ENCODE measurements around the gene RPL41.

The RPL41 gene

GRCh38 chr12:56137853-56138571 lies 21.6 kb downstream of the RPL41 start:
- TF ChIP-seq CTCF (conservative IDR thresholded peaks at IDR 0.05; ENCODE audit: low read depth, low read length), result no peak
- DNase-seq (ENCODE audit: low read depth), result no peak
- H3K4me3 ChIP-seq (ENCODE audit: low read length), result no peak overlapping the region

GRCh38 chr12:56141946-56142784 lies 25.7 kb downstream of the RPL41 start:
- no peak for DNase-seq (ENCODE audit: low read depth)
- H3K4me3 ChIP-seq (ENCODE audit: low read length), result no peak overlapping the region
- TF ChIP-seq CTCF (conservative IDR thresholded peaks at IDR 0.05; ENCODE audit: low read depth, low read length), result no peak

- H3K4me3 ChIP-seq (ENCODE audit: low read length), result no peak overlapping the region
- DNase-seq (ENCODE audit: low read depth), result no peak
- no peak for TF ChIP-seq CTCF (conservative IDR thresholded peaks at IDR 0.05; ENCODE audit: low read depth, low read length)
These were observed 26.8 kb downstream of the RPL41 start for GRCh38 chr12:56143217-56143616.

GRCh38 chr12:56143870-56144269 lies 27.4 kb downstream of the RPL41 start:
- no peak for TF ChIP-seq CTCF (conservative IDR thresholded peaks at IDR 0.05; ENCODE audit: low read depth, low read length)
- DNase-seq (ENCODE audit: low read depth), result no peak

GRCh38 chr12:56145217-56145616 lies 28.8 kb downstream of the RPL41 start:
- no peak overlapping the region for H3K4me3 ChIP-seq (ENCODE audit: low read length)
- TF ChIP-seq CTCF (conservative IDR thresholded peaks at IDR 0.05; ENCODE audit: low read depth, low read length), result no peak
- DNase-seq (ENCODE audit: low read depth), result no peak

More at GRCh38 chr12:56143870-56144269, 27.4 kb downstream of the RPL41 start:
- H3K4me3 ChIP-seq (ENCODE audit: low read length), result no peak overlapping the region

DNA sequence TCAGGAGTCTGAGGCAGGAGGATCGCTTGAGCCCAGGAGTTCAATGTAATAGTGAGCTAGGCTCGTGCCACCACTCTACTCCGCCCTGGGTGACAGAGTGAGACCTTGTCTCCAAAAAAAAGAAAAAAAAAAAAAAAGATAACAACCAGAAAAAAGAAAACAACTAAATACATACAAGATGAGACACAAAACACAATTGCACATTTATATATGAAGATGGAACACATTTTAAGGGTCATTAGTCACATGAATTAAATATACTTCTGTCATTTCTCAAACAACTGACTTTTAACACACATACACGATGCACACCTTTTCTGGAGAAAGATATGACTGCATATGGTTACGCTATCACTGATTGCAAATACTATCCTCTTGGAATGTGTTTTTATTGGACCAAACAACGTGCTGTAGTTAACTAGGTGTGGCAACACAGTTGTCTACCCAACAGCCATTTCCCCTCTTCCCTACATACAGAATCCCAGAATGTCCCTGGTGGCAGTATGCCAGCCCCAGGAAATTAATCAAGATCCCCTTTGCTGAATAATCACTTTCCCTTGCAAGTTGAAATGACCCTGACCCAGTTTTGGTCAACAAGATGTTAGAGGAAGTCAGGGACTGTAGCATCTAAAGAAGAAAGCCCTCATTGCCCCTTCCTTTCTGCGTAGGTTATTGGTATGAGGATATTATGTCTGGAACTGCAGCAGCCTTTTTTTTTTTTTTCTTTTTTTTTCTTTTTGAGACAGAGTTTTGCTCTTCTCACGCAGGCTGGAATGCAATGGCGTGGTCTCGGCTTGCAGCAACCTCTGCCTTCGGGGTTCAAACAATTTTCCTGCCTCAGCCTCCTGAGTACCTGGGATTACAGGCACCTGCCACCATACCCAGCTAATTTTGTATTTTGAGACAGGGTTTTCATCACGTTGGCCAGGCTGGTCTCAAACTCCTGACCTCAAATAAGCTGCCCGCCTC lies 30.3 kb downstream of the RPL41 start:
- DNase-seq (ENCODE audit: low read depth), result no peak
- TF ChIP-seq CTCF (conservative IDR thresholded peaks at IDR 0.05; ENCODE audit: low read depth, low read length), result no peak
- H3K4me3 ChIP-seq (ENCODE audit: low read length), result no peak overlapping the region
